NCI-H1436 (cell line): ENCODE measurements around the gene BARX1.
A peak's percentile ranks its signal among the peaks of the same experiment; 100 is the strongest.
"Not testable (repeated sequence)": the region's sequence is repeated elsewhere in the genome, so short reads cannot be mapped to it uniquely, and the experiment has no call there.

Experiments
- DNase-seq: peaks from one replicate; lab custom pipeline; 2025; lab: John Stamatoyannopoulos, UW

Gene BARX1

GRCh38 chr9:93965830-93966577 is 10.8 kb upstream of the BARX1 start:
- DNase-seq = no peak

GRCh38 chr9:93964685-93965084 is 9.5 kb upstream of the BARX1 start:
- no peak for DNase-seq

GRCh38 chr9:93963969-93964368 is 8.8 kb upstream of the BARX1 start:
- no peak for DNase-seq

- DNase-seq = not testable (repeated sequence)
Measured at GRCh38 chr9:93963489-93963888, 8.3 kb upstream of the BARX1 start.

- peak; percentile 87 for DNase-seq
Measured at GRCh38 chr9:93962561-93963440, 7.6 kb upstream of the BARX1 start.

GRCh38 chr9:93962017-93962416 is 6.9 kb upstream of the BARX1 start:
- no peak for DNase-seq

- no peak for DNase-seq
Measured at GRCh38 chr9:93960971-93961841, 6.1 kb upstream of the BARX1 start.

- no peak for DNase-seq
Measured at GRCh38 chr9:93960221-93960970, 5.2 kb upstream of the BARX1 start.

- DNase-seq = no peak
Measured at GRCh38 chr9:93959739-93960154, 4.6 kb upstream of the BARX1 start.

- DNase-seq = no peak
Measured at GRCh38 chr9:93958819-93959682, 3.9 kb upstream of the BARX1 start.

GRCh38 chr9:93958121-93958818 is 3.1 kb upstream of the BARX1 start:
- no peak for DNase-seq

GRCh38 chr9:93955981-93956784 is 1.0 kb upstream of the BARX1 start:
- no peak for DNase-seq

GRCh38 chr9:93954434-93955061 is 607 bp downstream of the BARX1 start:
- DNase-seq = no peak

GRCh38 chr9:93953496-93954433 is 1.4 kb downstream of the BARX1 start:
- no peak for DNase-seq

- no peak for DNase-seq
Measured at GRCh38 chr9:93952784-93953495, 2.2 kb downstream of the BARX1 start.

GRCh38 chr9:93952119-93952783 is 2.9 kb downstream of the BARX1 start:
- no peak for DNase-seq
